Upper lobe of left lung (tissue), 4 donors: Measurements from ENCODE around the gene WWC1.
"Not testable (repeated sequence)": the region's sequence is repeated elsewhere in the genome, so short reads cannot be mapped to it uniquely, and the experiment has no call there.

Source experiments
- CTCF ChIP-seq, 6 experiments: fragments of 450-650 bp in 4 of 6; fragments of 200-600 bp in 2 of 6; sonication (generic) in 2 of 6; IDR thresholded peaks; one replicate each; pipeline ENCODE4 v1.5.1; 2016 to 2019; ENCODE audit warnings: antibody characterized with exemption in 6 of 6
- POLR2A ChIP-seq, 4 donors: fragments of 450-650 bp; IDR thresholded peaks; one replicate each; pipeline ENCODE4 v1.5.1; 2016 to 2017; ENCODE audit warnings: antibody characterized with exemption in 4 of 4, mild to moderate bottlenecking in 2 of 4

- TF ChIP-seq CTCF, POLR2A (IDR thresholded peaks at IDR 0.05): not testable (repeated sequence)
These were observed 4.6 kb upstream of the WWC1 start for GRCh38 chr5:168286863-168287262.
